Measurements from ENCODE around the gene RIIAD1. TPM values are rescaled to one million over a fixed set of nuclear protein-coding genes. Genes with fewer than 3 reads are reported as not detected.

RIIAD1 gene
- total and polyA plus RNA-seq, 2 experiments from 2014 or later, result 1.2 TPM; not detected in 1

DNA sequence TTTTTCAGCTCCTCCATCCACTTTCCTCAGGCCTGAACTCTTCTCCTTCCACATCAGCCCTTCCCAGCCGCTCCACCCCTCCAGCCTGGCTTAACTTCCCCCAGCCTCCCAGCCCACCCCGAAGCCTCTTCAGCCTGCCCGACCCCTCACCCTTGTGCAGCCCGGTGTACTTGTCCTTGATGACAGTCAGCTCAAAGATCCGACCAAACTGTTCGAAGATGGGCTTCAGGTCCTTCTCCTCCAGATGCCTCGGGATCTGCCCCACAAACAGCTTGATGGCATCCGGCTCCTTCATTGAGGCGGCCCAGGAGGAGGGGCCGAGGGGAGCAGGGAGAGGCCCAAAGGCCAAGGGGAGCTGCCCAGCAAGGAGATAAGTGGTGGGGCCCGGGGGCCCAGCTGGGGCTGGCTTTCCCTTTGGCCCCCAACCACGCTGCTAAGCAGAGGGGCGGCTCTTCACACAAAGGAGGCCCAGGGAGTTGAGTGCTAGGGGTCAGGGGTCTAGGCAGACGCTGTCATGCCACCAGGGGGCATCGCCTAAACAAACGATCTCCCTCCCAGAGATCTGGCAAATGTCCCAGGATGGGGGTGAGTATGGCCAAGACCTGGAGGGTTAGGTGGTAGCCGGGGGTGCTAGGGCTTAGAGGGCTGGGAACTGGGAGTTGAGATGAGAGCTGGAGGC is 5.5 kb upstream of the RIIAD1 start:
- H3K4me2 ChIP-seq (ENCODE audit: unreplicated experiment), result no peak overlapping the region
- H3K27ac ChIP-seq, result no peak overlapping the region
- no peaks in the 10 kb centered on the region for H3K9me3 ChIP-seq (ENCODE audit: low read depth)
- no peak overlapping the region for H3K9ac ChIP-seq
- H3K4me3 ChIP-seq, result no peak overlapping the region
- no peaks in the 10 kb centered on the region for H3K9me2 ChIP-seq (ENCODE audit: insufficient read depth)
- in situ Hi-C loops (cut with MboI), result no loop called here
- TF ChIP-seq EZH2 (IDR thresholded peaks at IDR 0.05; ENCODE audit: insufficient read depth, poor library complexity, severe bottlenecking), result no peak
- TF ChIP-seq EZH2phosphoT487 (IDR thresholded peaks at IDR 0.05; ENCODE audit: insufficient read depth, low read depth), result no peak
- DNase-seq, result no peak
- no peaks in the 10 kb centered on the region for H3K79me2 ChIP-seq (ENCODE audit: insufficient read depth)
- WGBS, 2 experiments (ENCODE audit: low coverage in 1 of 2, low lambda C conversion rate in 2 of 2, missing lambda C conversion rate in 2 of 2), result 31 to 34% methylated on average over 16 to 17 of the region's 17 CpGs
- H3F3A ChIP-seq (ENCODE audit: insufficient read depth), result no peaks in the 10 kb centered on the region
- H3K36me3 ChIP-seq (ENCODE audit: low read depth), result no peaks in the 10 kb centered on the region
- H3K4me1 ChIP-seq (ENCODE audit: insufficient read depth), result no peaks in the 10 kb centered on the region
- no peak overlapping the region for H2AFZ ChIP-seq
- H3K27me3 ChIP-seq (replicated peaks; ENCODE audit: insufficient read depth), result peaks cover 36% of the 10 kb centered on the region
- H4K20me1 ChIP-seq (ENCODE audit: insufficient read depth), result no peaks in the 10 kb centered on the region

DNA sequence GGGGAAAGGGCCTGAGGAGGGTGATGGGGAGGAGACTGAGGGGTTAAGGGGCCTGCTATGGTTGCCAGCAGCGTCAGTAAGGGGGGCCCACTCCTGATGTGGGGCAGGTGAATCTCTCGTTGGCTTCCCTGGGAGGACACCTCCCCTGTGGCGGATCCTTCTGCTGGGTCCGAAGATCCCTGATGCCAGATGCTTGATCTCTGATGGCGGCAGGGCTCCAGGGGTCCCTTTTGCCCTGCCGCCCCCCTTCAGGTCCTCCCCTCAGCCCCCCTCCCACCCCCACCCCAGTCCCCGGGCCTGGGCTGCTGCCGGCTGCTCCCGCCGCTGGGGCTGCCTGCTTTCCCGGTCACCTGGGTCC is 4.9 kb upstream of the RIIAD1 start:
- H4K20me1 ChIP-seq (ENCODE audit: insufficient read depth), result no peaks in the 10 kb centered on the region
- no peak for DNase-seq
- H3K4me2 ChIP-seq (ENCODE audit: unreplicated experiment), result no peak overlapping the region
- peaks cover 36% of the 10 kb centered on the region for H3K27me3 ChIP-seq (replicated peaks; ENCODE audit: insufficient read depth)
- no peaks in the 10 kb centered on the region for H3K79me2 ChIP-seq (ENCODE audit: insufficient read depth)
- no peak overlapping the region for H3K4me3 ChIP-seq
- H3K36me3 ChIP-seq (ENCODE audit: low read depth), result no peaks in the 10 kb centered on the region
- no peak overlapping the region for H3K9ac ChIP-seq
- H3F3A ChIP-seq (ENCODE audit: insufficient read depth), result no peaks in the 10 kb centered on the region
- 0% methylated on average over 2 to 11 of the region's 11 CpGs for WGBS, 2 experiments (ENCODE audit: low coverage in 1 of 2, low lambda C conversion rate in 2 of 2, missing lambda C conversion rate in 2 of 2)
- TF ChIP-seq EZH2 (IDR thresholded peaks at IDR 0.05; ENCODE audit: insufficient read depth, poor library complexity, severe bottlenecking) (no peak), EZH2phosphoT487 (IDR thresholded peaks at IDR 0.05; ENCODE audit: insufficient read depth, low read depth) (no peak)
- H3K4me1 ChIP-seq (ENCODE audit: insufficient read depth), result no peaks in the 10 kb centered on the region
- no peak overlapping the region for H3K27ac ChIP-seq
- H2AFZ ChIP-seq, result no peak overlapping the region
- H3K9me2 ChIP-seq (ENCODE audit: insufficient read depth), result no peaks in the 10 kb centered on the region
- no peaks in the 10 kb centered on the region for H3K9me3 ChIP-seq (ENCODE audit: low read depth)
- in situ Hi-C loops (cut with MboI), result no loop called here

- in situ Hi-C loops (cut with MboI), result no loop called here
- DNase-seq, result peak; percentile 32
- H3K27me3 ChIP-seq (replicated peaks; ENCODE audit: insufficient read depth), result peaks cover 41% of the 10 kb centered on the region
- H4K20me1 ChIP-seq (ENCODE audit: insufficient read depth), result no peaks in the 10 kb centered on the region
- no peaks in the 10 kb centered on the region for H3F3A ChIP-seq (ENCODE audit: insufficient read depth)
- no peaks in the 10 kb centered on the region for H3K4me1 ChIP-seq (ENCODE audit: insufficient read depth)
- H3K4me2 ChIP-seq (ENCODE audit: unreplicated experiment), result no peak within 1 kb of the TSS
- TF ChIP-seq EZH2 (IDR thresholded peaks at IDR 0.05; ENCODE audit: insufficient read depth, poor library complexity, severe bottlenecking) (no peak), EZH2phosphoT487 (IDR thresholded peaks at IDR 0.05; ENCODE audit: insufficient read depth, low read depth) (no peak)
- no peak within 1 kb of the TSS for H3K4me3 ChIP-seq
- no peak within 1 kb of the TSS for H2AFZ ChIP-seq
- no peaks in the 10 kb centered on the region for H3K9me2 ChIP-seq (ENCODE audit: insufficient read depth)
- 4 to 6% methylated on average over 21 to 27 of the region's 27 CpGs for WGBS, 2 experiments (ENCODE audit: low coverage in 1 of 2, low lambda C conversion rate in 2 of 2, missing lambda C conversion rate in 2 of 2)
- no peaks in the 10 kb centered on the region for H3K9me3 ChIP-seq (ENCODE audit: low read depth)
- no peak within 1 kb of the TSS for H3K9ac ChIP-seq
- H3K79me2 ChIP-seq (ENCODE audit: insufficient read depth), result no peaks in the 10 kb centered on the region
- no peaks in the 10 kb centered on the region for H3K36me3 ChIP-seq (ENCODE audit: low read depth)
- H3K27ac ChIP-seq, result no peak within 1 kb of the TSS
Observed at GRCh38 chr1:151716771-151717631, 4.3 kb upstream of the RIIAD1 start, which contains the start of gene CELF3. TSS of gene CELF3 (minus strand) at chr1:151716803. CDS start at chr1:151716020, 783 bp downstream.

GRCh38 chr1:151718011-151718431 is 3.3 kb upstream of the RIIAD1 start:
- Histone ChIP-seq H3F3A (ENCODE audit: insufficient read depth) (no peaks in the 10 kb centered on the region), H2AFZ (no peak overlapping the region), H3K4me1 (ENCODE audit: insufficient read depth) (no peaks in the 10 kb centered on the region), H3K9me3 (ENCODE audit: low read depth) (no peaks in the 10 kb centered on the region), H3K9ac (no peak overlapping the region), H3K4me3 (no peak overlapping the region), H4K20me1 (ENCODE audit: insufficient read depth) (no peaks in the 10 kb centered on the region), H3K36me3 (ENCODE audit: low read depth) (no peaks in the 10 kb centered on the region), H3K4me2 (ENCODE audit: unreplicated experiment) (no peak overlapping the region), H3K27ac (no peak overlapping the region), H3K79me2 (ENCODE audit: insufficient read depth) (no peaks in the 10 kb centered on the region), H3K9me2 (ENCODE audit: insufficient read depth) (no peaks in the 10 kb centered on the region), H3K27me3 (replicated peaks; ENCODE audit: insufficient read depth) (peaks cover 50% of the 10 kb centered on the region)
- peak; percentile 53 for DNase-seq
- 17 to 23% methylated on average over 4 of the region's 4 CpGs for WGBS, 2 experiments (ENCODE audit: low coverage in 1 of 2, low lambda C conversion rate in 2 of 2, missing lambda C conversion rate in 2 of 2)
- in situ Hi-C loops (cut with MboI), result no loop called here
- no peak for TF ChIP-seq EZH2 (IDR thresholded peaks at IDR 0.05; ENCODE audit: insufficient read depth, poor library complexity, severe bottlenecking)
- no peak for TF ChIP-seq EZH2phosphoT487 (IDR thresholded peaks at IDR 0.05; ENCODE audit: insufficient read depth, low read depth)
